H1 (cell line): ENCODE measurements around the gene CCER1. TPM values are rescaled to one million over a fixed set of nuclear protein-coding genes. Genes with fewer than 3 reads are reported as not detected.

Experiments
- CTCF ChIA-PET: fragments of 300-600 bp; sonication (Branson Sonifier 250); formaldehyde crosslinking; loops from one replicate; lab custom pipeline; 2021; ENCODE audit not compliant: partially characterized antibody; lab: Charles Lee
- POLR2A ChIA-PET: fragments of 300-600 bp; sonication (Branson Sonifier 250); formaldehyde crosslinking; loops from one replicate; lab custom pipeline; 2021; ENCODE audit warnings: inconsistent platforms; ENCODE audit not compliant: partially characterized antibody; lab: Charles Lee
- DNase-seq, 2 experiments: peaks; one replicate each; pipeline versions ENCODE4 v3.0.0 to v3.0.0-alpha.2; 2010 to 2022; ENCODE audit warnings: low spot score in 2 of 2, low read depth in 1 of 2, mixed read lengths in 1 of 2
- FAIRE-seq: peaks from 2 replicates; lab custom pipeline; 2011; peaks lifted over from hg19 to GRCh38; lab: Jason Lieb, UNC
- H2AFZ ChIP-seq: 2 replicates; pipeline ENCODE4 v1.8.1; 2012; ENCODE audit warnings: low read length, inconsistent platforms
- H2AK5ac ChIP-seq: 2 replicates; pipeline ENCODE4 v1.6.1; 2013; ENCODE audit warnings: low read depth, low read length
- H2BK120ac ChIP-seq: replicated peaks from 2 replicates; pipeline ENCODE3; 2013; ENCODE audit warnings: low read depth, low read length, inconsistent platforms
- H2BK12ac ChIP-seq: 2 replicates; pipeline ENCODE4 v1.6.1; 2013; ENCODE audit warnings: low read depth, low read length
- H2BK15ac ChIP-seq: 2 replicates; pipeline ENCODE4 v1.6.1; 2013; ENCODE audit warnings: low read length
- H2BK20ac ChIP-seq: 2 replicates; pipeline ENCODE4 v1.6.1; 2013; ENCODE audit warnings: low read length
- H2BK5ac ChIP-seq: 2 replicates; pipeline ENCODE4 v1.6.1; 2013; ENCODE audit warnings: low read depth, low read length
- H3K14ac ChIP-seq: 2 replicates; pipeline ENCODE4 v1.6.1; 2013; ENCODE audit warnings: inconsistent platforms; ENCODE audit not compliant: insufficient read length
- H3K18ac ChIP-seq: 2 replicates; pipeline ENCODE4 v1.6.1; 2013; ENCODE audit warnings: low read length; ENCODE audit errors: extremely low read depth
- H3K23ac ChIP-seq: 2 replicates; pipeline ENCODE4 v1.6.1; 2013; ENCODE audit warnings: inconsistent platforms; ENCODE audit not compliant: insufficient read length
- H3K23me2 ChIP-seq: 2 replicates; pipeline ENCODE4 v1.6.1; 2013; ENCODE audit warnings: low read depth, low read length
- H3K27ac ChIP-seq: 2 replicates; pipeline ENCODE4 v1.6.1; 2011; ENCODE audit warnings: low read depth, low read length, inconsistent platforms
- H3K27me3 ChIP-seq, 4 experiments: replicated peaks in 1 of 4; 1 replicate in 1 of 4; 2 replicates in 3 of 4; pipeline versions ENCODE4 v1.6.1 to v1.8.1; 2011 to 2013; ENCODE audit warnings: low read length in 3 of 4, mild to moderate bottlenecking in 3 of 4, inconsistent platforms in 2 of 4, mixed read lengths in 2 of 4, moderate library complexity in 1 of 4; ENCODE audit not compliant: control insufficient read depth in 3 of 4, insufficient read depth in 3 of 4; ENCODE audit errors: extremely low read depth in 1 of 4
- H3K36me3 ChIP-seq, 4 experiments: 2 replicates each; pipeline versions ENCODE4 v1.6.1 to v1.8.1; 2011 to 2013; ENCODE audit warnings: mild to moderate bottlenecking in 4 of 4, low read length in 3 of 4, moderate library complexity in 2 of 4, control low read depth in 1 of 4, inconsistent platforms in 1 of 4; ENCODE audit not compliant: insufficient read depth in 4 of 4, control insufficient read depth in 2 of 4
- H3K4ac ChIP-seq: replicated peaks from 2 replicates; pipeline ENCODE3; 2013; ENCODE audit warnings: low read length, low read depth, mixed read lengths, inconsistent platforms; ENCODE audit not compliant: insufficient read length
- H3K4me1 ChIP-seq, 4 experiments: replicated peaks in 1 of 4; 1 replicate in 1 of 4; 2 replicates in 3 of 4; pipeline versions ENCODE4 v1.6.1 to v1.8.1; 2011 to 2013; ENCODE audit warnings: low read length in 3 of 4, inconsistent platforms in 2 of 4, mixed read lengths in 1 of 4; ENCODE audit not compliant: insufficient read depth in 4 of 4, control insufficient read depth in 3 of 4
- H3K4me2 ChIP-seq, 2 experiments: 2 replicates each; pipeline versions ENCODE4 v1.6.1 to v1.8.1; 2011 to 2013; ENCODE audit warnings: low read depth in 2 of 2, low read length in 2 of 2, control low read depth in 1 of 2, inconsistent platforms in 1 of 2, mild to moderate bottlenecking in 1 of 2; ENCODE audit not compliant: insufficient read depth in 1 of 2
- H3K4me3 ChIP-seq, 4 experiments: fragments of 200-600, 300-600 bp in 1 of 4; sonication (generic), shearing (Covaris generic), sonication (Bioruptor Twin) in 1 of 4; 2 replicates each; pipeline versions ENCODE4 v1.5.1 to v1.8.1; 2011 to 2016; ENCODE audit warnings: low read length in 4 of 4, low read depth in 3 of 4, control low read depth in 2 of 4, inconsistent platforms in 2 of 4, mild to moderate bottlenecking in 2 of 4, mixed read lengths in 1 of 4, moderate library complexity in 1 of 4; ENCODE audit not compliant: insufficient read depth in 2 of 4; ENCODE audit errors: extremely low read depth in 1 of 4
- H3K56ac ChIP-seq: replicated peaks from 2 replicates; pipeline ENCODE3; 2013; ENCODE audit warnings: low read depth, mild to moderate bottlenecking, mixed read lengths, low read length, inconsistent platforms; ENCODE audit not compliant: insufficient read length
- H3K79me1 ChIP-seq: 2 replicates; pipeline ENCODE4 v1.6.1; 2013; ENCODE audit warnings: low read depth, low read length, control low read depth
- H3K79me2 ChIP-seq, 2 experiments: 2 replicates each; pipeline versions ENCODE4 v1.6.1 to v1.8.1; 2012 to 2013; ENCODE audit warnings: low read length in 2 of 2, mild to moderate bottlenecking in 2 of 2, inconsistent platforms in 1 of 2; ENCODE audit not compliant: insufficient read depth in 2 of 2, control insufficient read depth in 1 of 2
- H3K9ac ChIP-seq, 4 experiments: replicated peaks in 1 of 4; 1 replicate in 1 of 4; 2 replicates in 3 of 4; pipeline versions ENCODE4 v1.6.1 to v1.8.1; 2011 to 2013; ENCODE audit warnings: low read depth in 3 of 4, low read length in 3 of 4, control low read depth in 2 of 4, mild to moderate bottlenecking in 2 of 4, moderate library complexity in 2 of 4, inconsistent platforms in 1 of 4; ENCODE audit errors: extremely low read depth in 1 of 4
- H3K9me3 ChIP-seq, 2 experiments: 2 replicates each; pipeline versions ENCODE4 v1.6.1 to v1.8.1; 2012 to 2013; ENCODE audit warnings: mild to moderate bottlenecking in 2 of 2, moderate library complexity in 2 of 2, control low read depth in 1 of 2, inconsistent platforms in 1 of 2, low read depth in 1 of 2, low read length in 1 of 2, mixed read lengths in 1 of 2; ENCODE audit not compliant: insufficient read depth in 2 of 2
- H4K20me1 ChIP-seq, 2 experiments: replicated peaks in 1 of 2; 2 replicates each; pipeline versions ENCODE3 to v1.8.1; 2011 to 2013; ENCODE audit warnings: inconsistent platforms in 2 of 2, low read length in 2 of 2, mild to moderate bottlenecking in 1 of 2; ENCODE audit not compliant: insufficient read depth in 2 of 2, control insufficient read depth in 1 of 2
- H4K5ac ChIP-seq: 2 replicates; pipeline ENCODE4 v1.6.1; 2013; ENCODE audit warnings: low read length, low read depth, mixed read lengths, inconsistent platforms; ENCODE audit not compliant: insufficient read length
- H4K8ac ChIP-seq: 2 replicates; pipeline ENCODE4 v1.8.0; 2013; ENCODE audit warnings: mild to moderate bottlenecking, moderate library complexity, low read length, inconsistent platforms; ENCODE audit not compliant: insufficient read depth; ENCODE audit errors: extremely low read depth
- H4K91ac ChIP-seq: replicated peaks from 2 replicates; pipeline ENCODE3; 2013; ENCODE audit warnings: low read length, mixed read lengths, inconsistent platforms; ENCODE audit not compliant: insufficient read length
- ASH2L ChIP-seq: fragments of 200-600, 300-600 bp; sonication (generic); IDR thresholded peaks from one replicate; pipeline ENCODE4 v1.7.1; 2017; ENCODE audit warnings: low read length
- BRCA1 ChIP-seq: IDR thresholded peaks from 2 replicates; pipeline ENCODE4 v1.6.1; 2012; ENCODE audit warnings: low read depth, low read length, improper control_type of control experiment
- FOSL1 ChIP-seq: IDR thresholded peaks from 2 replicates; pipeline ENCODE4 v1.6.1; 2011; ENCODE audit warnings: mild to moderate bottlenecking, low read depth, low read length, moderate library complexity; ENCODE audit not compliant: insufficient read depth
- GABPA ChIP-seq: IDR thresholded peaks from 2 replicates; pipeline ENCODE4 v1.6.1; 2011; ENCODE audit warnings: mild to moderate bottlenecking, low read length, moderate library complexity, borderline replicate concordance; ENCODE audit not compliant: insufficient read depth
- HDAC2 ChIP-seq, 2 experiments: fragments of 300-600 bp in 1 of 2; sonication (generic) in 1 of 2; IDR thresholded peaks; 2 replicates each; pipeline ENCODE4 v1.6.1; 2011 to 2012; ENCODE audit warnings: low read depth in 2 of 2, low read length in 2 of 2, mild to moderate bottlenecking in 2 of 2, moderate library complexity in 2 of 2, borderline replicate concordance in 1 of 2, inconsistent platforms in 1 of 2
- JUND ChIP-seq: IDR thresholded peaks from 2 replicates; pipeline ENCODE4 v1.6.1; 2011; ENCODE audit warnings: mild to moderate bottlenecking, improper control_type of control experiment, low read length
- KDM1A ChIP-seq: fragments of 200-600, 300-600 bp; sonication (generic); IDR thresholded peaks from 2 replicates; pipeline ENCODE4 v1.7.1; 2016; ENCODE audit warnings: mild to moderate bottlenecking, low read length, borderline replicate concordance
- KDM4A ChIP-seq: IDR thresholded peaks from one replicate; pipeline ENCODE4 v1.7.1; 2012; ENCODE audit warnings: low read depth, mild to moderate bottlenecking, moderate library complexity, low read length, inconsistent platforms; ENCODE audit not compliant: severe bottlenecking
- KDM5A ChIP-seq: fragments of 200-600 bp; IDR thresholded peaks from 2 replicates; pipeline ENCODE4 v1.7.1; 2012; ENCODE audit warnings: mild to moderate bottlenecking, low read length, inconsistent platforms, mixed read lengths
- MAFK ChIP-seq: IDR thresholded peaks from 2 replicates; pipeline ENCODE4 v1.6.1; 2012; ENCODE audit warnings: low read depth, mild to moderate bottlenecking, improper control_type of control experiment, low read length
- NRF1 ChIP-seq: IDR thresholded peaks from 2 replicates; pipeline ENCODE4 v1.6.1; 2011; ENCODE audit warnings: mild to moderate bottlenecking, low read depth, low read length, improper control_type of control experiment
- RXRA ChIP-seq: IDR thresholded peaks from 2 replicates; pipeline ENCODE4 v1.6.1; 2011; ENCODE audit warnings: low read depth, mild to moderate bottlenecking, low read length, moderate library complexity; ENCODE audit not compliant: insufficient read depth
- SIX5 ChIP-seq: IDR thresholded peaks from 2 replicates; pipeline ENCODE4 v1.6.1; 2011; ENCODE audit warnings: mild to moderate bottlenecking, low read depth, low read length
- SP4 ChIP-seq: IDR thresholded peaks from 2 replicates; pipeline ENCODE4 v1.6.1; 2012; ENCODE audit warnings: low read length, inconsistent platforms
- TAF1 ChIP-seq: IDR thresholded peaks from 2 replicates; pipeline ENCODE4 v1.6.1; 2011; ENCODE audit warnings: mild to moderate bottlenecking, low read depth, low read length
- TCF12 ChIP-seq: IDR thresholded peaks from 2 replicates; pipeline ENCODE4 v1.6.1; 2011; ENCODE audit warnings: low read depth, mild to moderate bottlenecking, low read length
- WGBS, 2 experiments: shearing (Covaris generic) in 1 of 2; methylation state at CpG; one replicate each; pipeline versions ENCODE4 v1.1.6 to v1.1.7; 2013 to 2015; ENCODE audit warnings: low lambda C conversion rate in 2 of 2, mixed read lengths in 2 of 2, inconsistent platforms in 1 of 2, low coverage in 1 of 2, missing lambda C conversion rate in 1 of 2; ENCODE audit not compliant: insufficient replicate concordance in 2 of 2, insufficient coverage in 1 of 2, insufficient read length in 1 of 2; ENCODE audit errors: extremely low coverage in 1 of 2, missing lambda C conversion rate in 1 of 2; 5-methylcytosine and 5-hydroxymethylcytosine counted together
- polyA plus RNA-seq, 7 experiments: library from polyadenylated mRNA; depleted of rRNA in 3 of 7; stranded (reverse) in 5 of 7; unstranded in 2 of 7; fragments of >200 nt in 5 of 7; fragments of 200-250 nt in 2 of 7; gene quantifications; 1 replicate in 5 of 7; 2 replicates in 1 of 7; 4 replicates in 1 of 7; pipeline versions ENCODE4 v1.2.1 to v1.2.3, GENCODE V29; 2011 to 2013; ENCODE audit warnings: missing spikeins in 2 of 7, mixed read lengths in 2 of 7
- total RNA-seq: library from RNA; stranded (reverse); fragmentation: NEBNext Ultra II Directional; extraction: Animal tissue kit (Norgen Biotek cat#: 25700); gene quantifications from 2 replicates; pipeline ENCODE4 v1.2.1, GENCODE V29; 2021

Gene CCER1
- total and polyA plus RNA-seq, 2 of the 8 experiments (the other 6 are each of a cell fraction or from before 2014, with no cell fraction given), result not detected

GRCh38 chr12:90999527-90999926 lies 44.6 kb upstream of the CCER1 start:
- ChIA-PET CTCF (interaction anchor here (0.9 kb wide), 1 partner anchor 109 kb away, joined by 3 read pairs; no protein-coding TSS in a partner anchor), POLR2A (no interaction called here)
- Histone ChIP-seq H4K8ac (no peak overlapping the region), H3K4me3 (no peak overlapping the region), H3K79me2 (no peaks in the 10 kb centered on the region), H3K18ac (no peak overlapping the region), H2AFZ (no peak overlapping the region), H4K91ac (no peak overlapping the region), H2AK5ac (no peak overlapping the region), H2BK12ac (no peak overlapping the region), H3K4ac (no peak overlapping the region), H2BK15ac (no peak overlapping the region), H3K4me1 (no peaks in the 10 kb centered on the region), H3K79me1 (no peaks in the 10 kb centered on the region), H3K56ac (no peak overlapping the region), H3K23me2 (no peaks in the 10 kb centered on the region), H2BK20ac (no peak overlapping the region), H4K5ac (no peak overlapping the region), H3K9ac (no peak overlapping the region), H3K4me2 (no peak overlapping the region), H2BK120ac (no peak overlapping the region), H3K9me3 (no peaks in the 10 kb centered on the region), H3K36me3 (no peaks in the 10 kb centered on the region), H4K20me1 (no peaks in the 10 kb centered on the region), H3K27me3 (no peaks in the 10 kb centered on the region), H2BK5ac (no peak overlapping the region), H3K14ac (no peak overlapping the region), H3K27ac (no peak overlapping the region), H3K23ac (no peak overlapping the region)
- DNase-seq, result no peak
- FAIRE-seq, result no peak
- WGBS, 2 experiments, result 95% methylated on average over 2 of the region's 2 CpGs; no CpG with 5 or more reads in 1 of the 2 experiments
- TF ChIP-seq KDM1A (no peak), ASH2L (no peak), SIX5 (no peak), MAFK (no peak), FOSL1 (no peak), KDM5A (no peak), NRF1 (no peak), BRCA1 (no peak), KDM4A (no peak), TAF1 (no peak), GABPA (no peak), JUND (no peak), RXRA (no peak), HDAC2 (IDR thresholded peaks at IDR 0.05; ENCODE audit: borderline replicate concordance in 1 of 2, low read depth in 2 of 2, low read length in 2 of 2) (no peak), SP4 (no peak), TCF12 (no peak)
